ENCODE data around the gene VAV2. TPM values are rescaled to one million over a fixed set of nuclear protein-coding genes. Genes with fewer than 3 reads are reported as not detected.

Gene VAV2
- total and polyA plus RNA-seq, 2 of the 4 experiments (the other 2 are of a cell fraction), result 10.8 to 13.4 TPM

DNA sequence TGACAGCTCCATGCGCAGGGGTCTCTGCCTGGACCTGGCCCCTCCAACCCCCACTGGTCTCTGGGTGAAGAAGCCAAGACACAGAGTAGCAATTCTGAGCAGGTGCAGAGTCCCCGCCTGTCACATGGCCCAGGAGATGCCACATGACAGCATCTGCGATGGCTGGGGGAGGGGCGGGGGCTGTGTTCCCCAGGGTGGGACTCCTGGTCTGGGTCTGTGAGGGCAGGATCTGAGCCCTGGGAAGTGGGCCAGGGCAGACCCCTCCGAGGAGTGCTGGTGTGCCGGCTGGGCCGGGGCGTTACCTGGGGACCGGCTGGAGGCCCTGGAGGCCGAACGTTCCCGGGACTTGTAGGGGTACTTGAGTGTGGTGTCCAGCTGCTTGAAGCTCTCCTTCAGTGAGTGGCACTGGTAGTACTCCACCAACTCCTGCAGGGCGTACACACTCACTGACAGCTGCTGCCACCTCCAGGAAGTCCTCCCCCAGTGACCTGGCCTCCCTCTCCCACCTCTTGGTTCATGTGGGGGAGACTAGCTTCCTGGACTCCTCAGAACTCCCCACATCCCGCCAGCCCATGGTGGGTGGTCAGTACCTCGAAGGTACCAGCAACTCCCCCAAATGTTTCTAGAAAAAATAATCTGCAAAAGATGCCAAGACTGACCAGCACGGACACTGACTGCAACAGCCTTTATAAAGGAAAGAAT is 221.9 kb downstream of the VAV2 start (continued):
- TF ChIP-seq BHLHE40 (IDR thresholded peaks at IDR 0.05; ENCODE audit: low read depth, low read length), result no peak

DNA sequence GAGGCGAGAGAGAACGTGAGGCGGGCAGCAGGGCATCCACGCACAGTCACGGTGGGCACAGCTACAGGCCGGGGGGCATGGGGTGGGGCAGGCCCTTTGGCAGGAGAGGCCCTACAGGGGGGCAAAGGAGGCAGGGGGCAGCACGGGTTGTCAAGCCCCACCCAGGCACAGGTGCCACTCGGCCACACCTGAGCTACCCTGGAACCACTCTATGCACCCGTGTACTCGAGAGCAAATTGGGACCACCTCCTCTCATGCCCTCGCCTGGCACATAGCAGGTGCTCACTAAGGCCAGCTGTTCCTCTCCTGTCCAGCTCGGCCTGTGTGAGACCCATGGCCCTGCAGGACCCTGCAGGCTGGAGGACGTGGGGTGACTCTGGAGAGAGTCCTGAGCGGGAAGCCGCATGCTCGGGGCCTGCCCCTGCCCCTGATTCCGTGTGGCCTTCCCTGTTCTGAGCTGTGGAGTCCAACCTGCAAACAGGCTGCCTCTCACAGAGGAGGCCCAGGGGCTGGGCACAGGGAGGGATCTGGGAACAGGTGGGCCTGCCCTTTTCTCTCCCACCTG is 222.5 kb downstream of the VAV2 start:
- H2AFZ ChIP-seq (replicated peaks; ENCODE audit: low read length, poor library complexity), result no peak overlapping the region
- no peak overlapping the region for H3K4ac ChIP-seq (ENCODE audit: low read depth, low read length)
- intact Hi-C loops (cut with micrococcal nuclease) (no loop called here), dilution Hi-C loops (cut with HindIII; ENCODE audit: low sequenced_read_pairs, unreplicated experiment) (no loop called here), in situ Hi-C loops (cut with MboI; ENCODE audit: low sequenced_read_pairs) (no loop called here)
- H2AK5ac ChIP-seq (ENCODE audit: low read depth, low read length), result no peak overlapping the region
- no peak overlapping the region for H2BK120ac ChIP-seq (ENCODE audit: low read depth, low read length)
- no peak overlapping the region for H4K91ac ChIP-seq (ENCODE audit: insufficient read depth, low read depth, low read length)
- no peak overlapping the region for H3K27ac ChIP-seq (ENCODE audit: insufficient read depth, low read length)
- H3K18ac ChIP-seq (ENCODE audit: low read depth, low read length), result no peak overlapping the region
- peaks cover 42% of the 10 kb centered on the region for H3K36me3 ChIP-seq (ENCODE audit: control insufficient read depth, insufficient read depth, low read length)
- peaks cover 8% of the 10 kb centered on the region; the same call in 1 of the 2 replicates for H4K20me1 ChIP-seq (ENCODE audit: insufficient read depth, low read length)
- ChIA-PET POLR2A (ENCODE audit: unreplicated experiment) (no interaction called here), CTCF (interaction anchor here (1.7 kb wide), 1 partner anchor 224 kb away, joined by 5 read pairs; no protein-coding TSS in a partner anchor)
- ATAC-seq (ENCODE audit: low read depth) (no peak), DNase-seq (no peak)
- no peak overlapping the region for H2AK9ac ChIP-seq (replicated peaks; ENCODE audit: low read depth, low read length, poor library complexity)
- no peaks in the 10 kb centered on the region; the same call in 1 of the 2 replicates for H3K9me1 ChIP-seq (ENCODE audit: insufficient read depth, low read length)
- no peak overlapping the region for H3K23ac ChIP-seq (ENCODE audit: low read depth, low read length)
- H3K9me3 ChIP-seq (ENCODE audit: control insufficient read depth, insufficient read depth, low read length), result peaks cover 11% of the 10 kb centered on the region; the same call in 1 of the 2 replicates
- no peak overlapping the region for H2BK15ac ChIP-seq (ENCODE audit: low read depth, low read length)
- H3K56ac ChIP-seq (ENCODE audit: extremely low read depth, insufficient read depth, low read length), result no peak overlapping the region
- no peak overlapping the region for H4K5ac ChIP-seq (ENCODE audit: low read depth, low read length)
- H3K4me2 ChIP-seq (ENCODE audit: low read depth, low read length), result no peak overlapping the region
- H3K79me1 ChIP-seq (ENCODE audit: low read depth in 1 of 2, low read length in 2 of 2), result no peaks in the 10 kb centered on the region; a peak in 1 of 4 replicates
- no peak overlapping the region for H4K8ac ChIP-seq (ENCODE audit: low read depth in 2 of 2, low read length in 2 of 2)
- peaks cover 4% of the 10 kb centered on the region; the same call in 1 of the 2 replicates for H3K4me1 ChIP-seq (ENCODE audit: control insufficient read depth, insufficient read depth, low read length)
- no peak overlapping the region for H3K9ac ChIP-seq (ENCODE audit: low read depth, low read length)
- no peaks in the 10 kb centered on the region for H3K27me3 ChIP-seq (ENCODE audit: control insufficient read depth, insufficient read depth, low read length)
- 100% methylated on average over 5 of the region's 17 CpGs; no CpG with 5 or more reads in 1 of the 2 experiments for WGBS, 2 experiments (ENCODE audit: extremely low coverage in 2 of 2, insufficient read length in 1 of 2)
- H3K14ac ChIP-seq (replicated peaks; ENCODE audit: low read depth, low read length), result no peak overlapping the region
- no TSS peak for BruUV-seq (replicated peaks)
- H2BK20ac ChIP-seq (ENCODE audit: low read depth, low read length), result no peak overlapping the region
- no peak overlapping the region for H2BK5ac ChIP-seq (ENCODE audit: low read depth, low read length, poor library complexity, severe bottlenecking)
- H3K4me3 ChIP-seq (ENCODE audit: insufficient read depth, low read depth, low read length), result no peak overlapping the region
- TF ChIP-seq, protein P1, sequence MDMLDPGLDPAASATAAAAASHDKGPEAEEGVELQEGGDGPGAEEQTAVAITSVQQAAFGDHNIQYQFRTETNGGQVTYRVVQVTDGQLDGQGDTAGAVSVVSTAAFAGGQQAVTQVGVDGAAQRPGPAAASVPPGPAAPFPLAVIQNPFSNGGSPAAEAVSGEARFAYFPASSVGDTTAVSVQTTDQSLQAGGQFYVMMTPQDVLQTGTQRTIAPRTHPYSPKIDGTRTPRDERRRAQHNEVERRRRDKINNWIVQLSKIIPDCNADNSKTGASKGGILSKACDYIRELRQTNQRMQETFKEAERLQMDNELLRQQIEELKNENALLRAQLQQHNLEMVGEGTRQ (IDR thresholded peaks at IDR 0.05; ENCODE audit: low read depth, low read length), result no peak
- TF ChIP-seq RFX5 (IDR thresholded peaks at IDR 0.05; ENCODE audit: low read depth, low read length) (no peak), RAD21 (IDR thresholded peaks at IDR 0.05; ENCODE audit: low read length) (no peak), POLR2A (IDR thresholded peaks at IDR 0.05; ENCODE audit: low read depth, low read length) (no peak), MAFK (IDR thresholded peaks at IDR 0.05; ENCODE audit: low read depth, low read length) (no peak), BHLHE40 (IDR thresholded peaks at IDR 0.05; ENCODE audit: low read depth, low read length) (no peak), FOS (IDR thresholded peaks at IDR 0.05; ENCODE audit: low read depth, low read length) (no peak), SMC3 (IDR thresholded peaks at IDR 0.05; ENCODE audit: low read depth, low read length) (no peak), MAZ (IDR thresholded peaks at IDR 0.05; ENCODE audit: borderline replicate concordance, low read depth, low read length) (no peak), MXI1 (IDR thresholded peaks at IDR 0.05; ENCODE audit: borderline replicate concordance, low read depth, low read length) (no peak), CHD1 (IDR thresholded peaks at IDR 0.05; ENCODE audit: low read depth, low read length) (no peak), CEBPB (IDR thresholded peaks at IDR 0.05; ENCODE audit: low read depth, low read length) (no peak)
- TF ChIP-seq, protein P2, sequence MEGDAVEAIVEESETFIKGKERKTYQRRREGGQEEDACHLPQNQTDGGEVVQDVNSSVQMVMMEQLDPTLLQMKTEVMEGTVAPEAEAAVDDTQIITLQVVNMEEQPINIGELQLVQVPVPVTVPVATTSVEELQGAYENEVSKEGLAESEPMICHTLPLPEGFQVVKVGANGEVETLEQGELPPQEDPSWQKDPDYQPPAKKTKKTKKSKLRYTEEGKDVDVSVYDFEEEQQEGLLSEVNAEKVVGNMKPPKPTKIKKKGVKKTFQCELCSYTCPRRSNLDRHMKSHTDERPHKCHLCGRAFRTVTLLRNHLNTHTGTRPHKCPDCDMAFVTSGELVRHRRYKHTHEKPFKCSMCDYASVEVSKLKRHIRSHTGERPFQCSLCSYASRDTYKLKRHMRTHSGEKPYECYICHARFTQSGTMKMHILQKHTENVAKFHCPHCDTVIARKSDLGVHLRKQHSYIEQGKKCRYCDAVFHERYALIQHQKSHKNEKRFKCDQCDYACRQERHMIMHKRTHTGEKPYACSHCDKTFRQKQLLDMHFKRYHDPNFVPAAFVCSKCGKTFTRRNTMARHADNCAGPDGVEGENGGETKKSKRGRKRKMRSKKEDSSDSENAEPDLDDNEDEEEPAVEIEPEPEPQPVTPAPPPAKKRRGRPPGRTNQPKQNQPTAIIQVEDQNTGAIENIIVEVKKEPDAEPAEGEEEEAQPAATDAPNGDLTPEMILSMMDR (conservative IDR thresholded peaks at IDR 0.05; ENCODE audit: low read depth, low read length), result no peak
